COLO668 (cell line): Measurements from ENCODE around the gene MAPK13.
A peak's percentile ranks its signal among the peaks of the same experiment; 100 is the strongest.
"Not testable (repeated sequence)": the region's sequence is repeated elsewhere in the genome, so short reads cannot be mapped to it uniquely, and the experiment has no call there.

Source experiments
- DNase-seq: peaks from one replicate; lab custom pipeline; 2025; ENCODE audit not compliant: unreplicated experiment; lab: John Stamatoyannopoulos, UW

The MAPK13 gene

DNA sequence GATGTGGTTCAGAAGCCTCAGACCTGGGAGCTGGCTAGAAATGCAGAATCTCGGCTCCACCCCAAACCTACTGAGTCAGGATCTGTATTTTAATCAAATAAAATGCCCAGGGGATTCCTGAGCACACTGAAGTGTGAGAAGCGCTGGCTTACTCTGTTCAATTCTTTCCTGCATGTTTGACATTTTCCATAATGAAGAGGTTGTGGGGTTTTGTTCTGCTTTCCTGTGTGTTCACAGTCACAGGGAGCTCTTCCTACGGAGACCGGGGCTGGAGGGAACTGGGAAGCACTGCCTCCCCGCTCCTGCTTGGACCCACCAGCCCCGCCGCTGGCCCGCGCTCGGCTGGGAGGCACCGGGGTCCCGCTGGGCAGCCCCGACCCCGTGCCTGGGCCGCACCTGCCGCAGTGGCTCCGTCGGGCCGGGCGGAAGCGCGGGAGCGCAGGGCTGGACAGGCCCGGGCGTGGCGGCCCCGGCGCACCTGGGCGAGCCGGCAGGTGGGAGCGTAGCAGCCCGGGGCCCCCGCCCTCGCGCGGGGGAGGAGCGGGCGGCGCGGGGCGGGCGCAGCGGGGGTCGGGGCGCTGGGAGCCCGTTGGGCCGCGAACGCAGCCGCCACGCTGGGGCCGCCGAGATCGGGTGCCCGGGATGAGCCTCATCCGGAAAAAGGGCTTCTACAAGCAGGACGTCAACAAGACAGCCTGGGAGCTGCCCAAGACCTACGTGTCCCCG, at the start of gene MAPK13:
TSS of gene MAPK13 (plus strand) at position 573 of the 726 bp plus-strand sequence. CDS start at position 643, 70 bp downstream.
- peak; percentile 86 for DNase-seq

DNA sequence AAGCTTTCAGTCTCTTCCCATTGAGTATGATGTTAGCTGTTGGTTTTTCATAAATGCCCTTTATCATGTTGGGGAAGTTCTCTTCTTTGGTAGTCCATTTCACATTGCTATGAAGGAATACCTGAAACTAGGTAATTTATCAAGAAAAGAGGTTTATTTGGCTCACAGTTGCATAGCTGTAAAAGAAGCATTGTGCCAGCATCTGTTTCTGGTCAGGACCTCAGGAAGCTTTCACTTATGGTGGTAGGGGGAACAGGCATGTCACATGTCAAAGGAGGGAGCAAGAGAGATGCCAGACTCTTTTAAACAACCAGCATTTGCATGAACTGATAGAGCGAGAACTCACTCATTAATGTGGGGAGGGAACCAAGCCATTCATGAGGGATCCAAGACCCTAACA, 48.0 kb upstream of the MAPK13 start:
- no peak for DNase-seq

DNA sequence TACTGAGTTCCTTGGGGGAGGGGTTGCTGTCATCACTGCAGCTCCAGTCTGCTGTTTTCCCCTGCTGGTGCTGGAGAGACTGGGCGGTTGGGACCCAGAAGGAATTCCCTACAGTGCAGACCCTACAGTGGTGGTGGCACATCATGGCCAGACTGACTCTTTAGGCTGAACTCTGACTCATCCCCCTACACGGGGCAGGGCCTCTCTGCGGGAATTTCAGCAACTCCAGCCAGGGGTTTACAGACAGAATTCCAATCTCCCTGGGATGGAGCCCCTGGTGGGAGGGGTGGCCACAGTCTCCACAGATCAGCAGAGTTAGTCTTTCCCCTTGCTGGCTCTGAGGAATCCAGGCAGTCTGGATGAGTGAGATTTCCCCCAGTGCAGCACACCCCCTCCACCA, 46.9 kb upstream of the MAPK13 start:
- DNase-seq: no peak

DNA sequence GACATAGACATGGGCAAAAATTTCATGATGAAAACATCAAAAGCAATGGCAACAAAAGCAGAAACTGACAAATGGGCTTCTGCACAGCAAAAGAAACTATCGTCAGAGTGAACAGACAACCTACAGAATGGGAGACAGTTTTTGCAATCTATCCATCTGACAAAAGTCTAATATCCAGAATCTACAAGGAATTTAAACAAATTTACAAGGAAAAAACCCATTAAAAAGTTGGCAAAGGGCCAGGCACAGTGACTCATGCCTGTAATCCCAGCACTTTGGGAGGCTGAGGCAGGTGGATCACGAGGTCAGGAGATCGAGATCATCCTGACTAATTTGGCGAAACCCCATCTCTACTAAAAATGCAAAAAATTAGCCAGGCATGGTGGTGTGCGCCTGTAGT, 42.1 kb upstream of the MAPK13 start:
- not testable (repeated sequence) for DNase-seq

DNA sequence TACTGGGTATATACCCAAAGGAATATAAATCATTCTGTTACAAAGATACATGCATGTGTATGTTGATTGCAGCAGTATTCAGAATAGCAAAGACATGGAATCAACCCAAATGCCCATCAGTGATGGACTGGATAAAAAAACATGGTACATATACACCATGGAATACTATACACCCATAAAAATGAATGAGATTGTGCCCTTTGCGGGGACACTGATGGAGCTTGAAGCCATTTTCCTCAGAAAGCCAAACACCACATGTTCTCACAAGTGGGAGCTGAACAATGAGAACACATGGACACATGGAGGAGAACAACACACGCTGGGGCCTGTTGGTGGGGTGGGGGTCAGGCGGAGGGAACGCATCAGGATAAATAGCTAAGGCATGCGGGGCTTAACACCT, 41.3 kb upstream of the MAPK13 start:
- DNase-seq: no peak

DNA sequence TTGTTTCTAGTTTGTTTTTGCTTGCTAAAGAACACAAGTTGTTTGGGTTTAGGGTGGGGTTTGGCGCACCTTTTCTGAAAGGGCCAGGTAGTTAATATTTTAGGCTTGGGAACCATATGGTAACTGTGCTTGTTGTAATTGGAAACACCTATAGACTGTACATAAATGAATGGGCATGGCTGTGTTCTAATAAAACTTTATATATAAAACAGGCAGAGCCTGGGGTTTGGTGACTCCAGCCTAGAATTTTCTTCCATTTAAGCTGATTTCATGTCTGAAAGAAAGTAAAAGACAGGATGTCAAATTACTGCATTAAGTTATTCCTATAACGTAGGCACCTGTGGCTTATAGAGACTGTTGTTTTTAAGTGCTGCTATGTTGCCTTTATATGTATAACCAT, 36.1 kb upstream of the MAPK13 start:
- DNase-seq: no peak

DNA sequence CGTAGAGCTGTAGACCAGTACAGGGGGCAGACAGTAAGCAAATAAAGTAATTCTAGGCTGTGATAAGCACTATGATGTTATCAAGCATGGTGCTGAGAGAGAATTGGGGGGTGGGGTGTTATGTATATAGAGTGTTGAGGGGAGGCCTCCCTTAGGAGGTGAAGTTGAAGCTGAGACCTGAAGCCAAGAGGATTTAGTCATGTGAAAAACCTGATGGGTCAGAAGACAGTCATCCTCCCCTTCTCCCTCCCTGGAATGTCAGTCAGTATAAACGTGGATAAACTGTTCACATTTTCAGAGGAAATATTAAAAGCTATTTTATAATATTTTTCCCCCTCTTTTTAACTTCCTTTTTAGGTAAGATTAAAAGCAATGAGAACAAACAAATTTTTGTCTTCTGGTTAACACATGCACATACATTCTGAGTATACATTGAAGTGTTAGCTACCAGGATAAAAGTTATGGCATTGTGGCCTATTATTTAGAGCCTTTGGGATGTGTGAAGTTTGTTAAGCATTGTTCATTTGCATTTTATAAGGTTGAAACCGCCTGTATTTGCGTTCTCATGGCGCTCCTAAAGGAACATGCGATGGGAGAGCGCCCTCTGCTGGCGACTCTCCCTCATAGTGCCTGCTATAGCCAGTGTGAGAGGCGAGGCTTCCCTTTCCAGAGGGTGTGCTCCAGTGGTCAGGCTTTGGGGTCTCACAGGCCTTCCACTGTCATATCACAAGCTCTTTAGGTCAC, 35.4 kb upstream of the MAPK13 start:
- DNase-seq: peak; percentile 77

DNA sequence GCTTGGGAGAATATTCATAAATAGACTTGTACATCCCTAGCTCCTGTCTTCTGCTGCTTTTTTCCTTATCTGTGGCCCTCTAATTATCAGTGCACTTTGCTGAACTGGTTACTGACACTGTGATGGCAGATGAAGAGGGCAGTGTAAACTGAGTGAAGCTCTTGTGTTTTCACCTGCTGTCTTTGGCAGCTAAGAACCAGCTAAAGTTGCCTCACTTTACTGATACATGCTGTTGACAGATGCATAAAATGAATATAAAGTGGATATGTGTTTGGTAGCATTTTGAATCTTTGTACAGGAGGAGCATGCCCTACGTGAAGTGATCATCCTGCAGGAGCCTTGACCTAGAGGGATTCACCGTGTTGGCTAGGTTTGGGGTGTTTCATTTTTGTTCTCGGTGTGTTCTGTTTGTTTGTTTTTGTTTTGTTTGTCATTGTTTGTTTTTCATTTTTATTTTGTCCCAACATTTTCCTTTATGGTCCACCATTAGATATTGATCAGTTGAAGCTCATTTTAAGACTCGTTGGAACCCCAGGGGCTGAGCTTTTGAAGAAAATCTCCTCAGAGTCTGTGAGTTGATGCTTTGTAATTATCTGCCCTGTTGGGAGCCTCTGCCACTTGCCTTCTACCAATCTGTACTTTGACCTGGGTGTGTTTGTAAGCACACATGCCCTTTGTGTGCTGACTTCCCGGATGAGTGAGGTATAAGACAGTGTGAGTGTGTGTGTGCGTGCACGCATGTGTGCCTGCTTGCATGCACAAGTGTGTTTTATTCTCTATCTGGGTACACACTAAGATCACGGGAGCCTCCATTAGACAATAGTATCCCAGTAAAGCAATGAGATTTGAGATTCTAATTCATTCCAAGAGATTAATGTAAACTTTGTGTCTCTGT, 34.6 kb upstream of the MAPK13 start:
- DNase-seq: peak; percentile 59

DNA sequence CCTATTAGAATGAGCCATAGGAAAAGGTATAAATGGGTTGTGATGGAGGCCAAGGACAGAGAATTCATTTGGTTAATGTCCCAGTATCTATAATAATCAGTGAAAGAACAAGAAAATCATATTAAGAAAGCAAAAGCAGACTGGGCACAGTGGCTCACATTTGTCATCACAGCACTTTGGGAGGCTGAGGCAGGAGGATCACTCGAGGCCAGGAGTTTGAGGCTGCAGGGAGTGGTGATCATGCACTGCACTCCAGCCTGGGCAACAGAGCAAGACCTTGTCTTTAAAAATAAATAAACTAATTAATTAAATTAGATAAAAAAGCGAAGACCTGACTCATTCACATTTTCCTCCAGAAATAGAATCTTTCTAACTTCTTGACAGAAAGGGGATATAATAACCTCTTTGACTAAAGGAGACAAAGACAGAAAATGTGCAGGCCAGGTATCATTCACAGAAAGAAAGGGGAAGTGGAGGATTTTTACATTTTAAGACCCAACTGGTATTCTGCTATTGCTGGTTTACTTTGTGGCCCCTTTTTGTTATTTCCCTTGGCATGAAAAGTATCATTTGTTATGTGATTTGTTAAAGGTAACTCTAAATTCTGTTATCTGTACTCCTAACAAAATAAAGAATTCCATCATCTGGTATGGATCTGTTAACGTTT, 31.9 kb upstream of the MAPK13 start:
- DNase-seq: no peak

DNA sequence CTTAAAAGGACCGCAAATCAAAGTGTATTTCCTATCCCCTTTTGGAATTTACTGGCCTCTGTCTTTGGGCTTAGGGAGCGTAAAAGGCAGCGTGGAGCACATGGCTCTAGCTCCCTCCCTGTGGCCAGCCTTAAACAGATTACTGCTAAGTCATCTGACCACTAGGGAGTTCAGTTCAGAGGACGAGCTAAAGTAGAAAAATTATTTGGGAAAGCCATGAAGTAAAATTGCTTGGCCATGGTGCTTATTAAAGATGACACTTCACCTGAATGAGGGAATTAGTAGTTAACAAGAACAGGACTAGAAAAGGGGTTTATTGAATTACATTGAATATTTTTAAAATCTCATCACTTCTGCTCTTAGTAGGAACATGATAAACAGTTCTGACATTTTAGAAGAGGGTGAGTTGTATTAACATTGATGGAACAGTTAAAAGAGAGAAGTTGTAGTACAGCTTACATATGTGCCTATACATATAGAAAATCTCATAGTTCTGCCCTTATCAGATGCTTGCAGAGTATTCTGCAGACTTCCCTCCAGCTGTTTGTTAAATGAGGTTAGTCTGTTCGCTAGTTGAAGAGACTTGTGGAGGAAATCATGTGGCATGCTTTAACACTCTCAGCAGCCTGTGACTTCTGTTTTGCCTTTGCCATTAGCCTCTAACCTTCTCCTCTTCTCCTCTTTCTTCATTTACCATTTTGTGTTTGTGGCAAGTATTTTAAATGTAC, 31.2 kb upstream of the MAPK13 start:
- no peak for DNase-seq

DNA sequence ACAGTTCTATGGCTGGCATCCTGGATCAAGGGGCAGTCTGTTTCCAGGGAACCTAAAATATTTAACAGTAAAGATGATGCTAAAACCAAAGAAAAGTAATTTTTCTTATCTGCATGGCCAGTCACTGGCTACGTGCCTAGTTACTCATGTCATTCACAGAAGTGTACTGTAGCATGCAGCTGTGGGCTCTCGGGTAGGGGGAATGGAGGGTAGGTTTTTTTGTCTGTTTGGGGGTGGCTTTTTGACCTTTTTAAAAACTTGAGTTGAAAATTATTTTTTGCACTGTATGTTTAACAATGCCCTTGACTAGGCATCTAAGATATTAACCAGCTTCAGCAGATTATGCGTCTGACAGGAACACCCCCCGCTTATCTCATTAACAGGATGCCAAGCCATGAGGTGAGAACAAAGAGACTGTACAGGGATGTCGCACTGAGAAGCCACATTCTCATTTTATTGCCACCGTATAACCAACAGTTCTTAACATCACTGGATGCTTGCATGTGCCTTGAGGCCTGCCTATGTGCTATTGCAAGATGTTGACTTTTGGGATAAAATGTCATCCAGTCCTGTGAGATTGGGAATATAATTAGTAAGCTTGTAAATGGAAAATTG, 30.3 kb upstream of the MAPK13 start:
- DNase-seq: no peak

DNA sequence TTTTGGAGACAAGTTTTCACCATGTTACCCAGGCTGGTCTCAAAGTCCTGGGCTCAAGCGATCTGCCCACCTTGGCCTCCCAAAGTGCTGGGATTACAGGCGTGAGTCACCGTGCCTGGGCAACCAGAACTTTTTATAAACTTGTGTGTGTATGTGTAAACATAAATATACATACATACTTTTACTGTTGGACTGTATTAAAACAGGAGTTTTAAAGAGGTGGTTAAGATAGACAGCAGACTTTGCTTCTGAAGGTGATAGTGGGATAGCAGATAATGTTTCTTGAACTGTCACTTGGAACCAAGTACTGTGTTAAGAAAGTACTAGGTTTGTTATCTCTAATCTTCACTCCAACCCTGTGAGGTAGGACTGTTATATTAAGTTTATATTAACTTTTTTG, 28.6 kb upstream of the MAPK13 start:
- DNase-seq: no peak

DNA sequence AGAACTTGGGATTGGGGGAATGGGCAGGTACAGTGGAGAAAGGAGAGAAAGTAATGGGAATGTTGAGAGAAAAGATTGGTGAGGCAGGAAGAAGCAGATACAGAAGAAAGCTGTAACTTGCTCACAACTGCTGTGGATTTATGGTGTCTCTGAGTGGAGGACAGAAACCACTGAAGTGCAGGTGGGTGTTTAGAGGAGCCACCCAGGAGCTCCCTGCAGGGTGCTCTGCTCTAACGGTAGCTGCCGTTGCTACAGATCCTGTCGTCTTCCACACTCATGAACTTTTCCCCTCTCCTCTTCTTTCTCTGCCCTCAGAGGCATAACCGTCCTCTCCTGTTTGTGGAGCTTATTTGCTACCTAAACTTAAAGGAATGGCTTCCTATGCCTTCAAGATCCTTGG, 27.5 kb upstream of the MAPK13 start:
- DNase-seq: no peak

DNA sequence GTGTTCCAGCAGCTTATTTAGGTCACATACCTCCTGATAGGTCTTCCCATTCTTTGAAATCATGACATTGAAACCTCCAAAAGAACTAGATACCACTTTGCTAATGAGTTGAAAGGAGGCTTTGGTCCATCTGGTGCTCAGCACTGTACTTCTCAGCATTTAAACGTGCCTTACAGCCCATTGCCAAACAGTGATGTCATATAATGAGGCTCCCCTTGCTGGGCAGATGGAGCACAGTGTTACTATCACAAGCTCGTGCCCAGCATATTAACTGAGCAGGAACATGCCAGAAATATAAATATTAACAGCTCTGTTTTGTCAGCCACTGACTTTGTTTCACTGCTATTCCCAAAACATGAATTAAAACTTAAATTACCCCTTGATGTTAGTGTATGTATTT, 25.5 kb upstream of the MAPK13 start:
- no peak for DNase-seq

DNA sequence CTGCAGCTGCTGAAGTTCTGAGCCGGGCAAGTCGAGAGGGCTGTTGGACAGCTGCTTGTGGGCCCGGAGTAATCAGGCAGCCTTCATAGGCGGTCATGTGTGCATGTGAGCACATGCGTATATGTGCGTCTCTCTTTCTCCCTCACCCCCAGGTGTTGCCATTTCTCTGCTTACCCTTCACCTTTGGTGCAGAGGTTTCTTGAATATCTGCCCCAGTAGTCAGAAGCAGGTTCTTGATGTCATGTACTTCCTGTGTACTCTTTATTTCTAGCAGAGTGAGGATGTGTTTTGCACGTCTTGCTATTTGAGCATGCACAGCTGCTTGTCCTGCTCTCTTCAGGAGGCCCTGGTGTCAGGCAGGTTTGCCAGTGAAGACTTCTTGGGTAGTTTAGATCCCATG, 21.2 kb upstream of the MAPK13 start:
- DNase-seq: no peak

DNA sequence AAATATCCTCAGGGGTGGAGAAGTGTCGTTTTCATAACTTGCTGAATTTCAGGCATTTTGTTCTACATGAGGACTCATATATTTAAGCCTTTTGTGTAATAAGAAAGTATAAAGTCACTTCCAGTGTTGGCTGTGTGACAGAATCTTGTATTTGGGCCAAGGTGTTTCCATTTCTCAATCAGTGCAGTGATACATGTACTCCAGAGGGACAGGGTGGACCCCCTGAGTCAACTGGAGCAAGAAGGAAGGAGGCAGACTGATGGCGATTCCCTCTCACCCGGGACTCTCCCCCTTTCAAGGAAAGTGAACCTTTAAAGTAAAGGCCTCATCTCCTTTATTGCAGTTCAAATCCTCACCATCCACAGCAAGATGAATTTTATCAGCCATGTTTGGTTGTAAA, 20.3 kb upstream of the MAPK13 start:
- no peak for DNase-seq

DNA sequence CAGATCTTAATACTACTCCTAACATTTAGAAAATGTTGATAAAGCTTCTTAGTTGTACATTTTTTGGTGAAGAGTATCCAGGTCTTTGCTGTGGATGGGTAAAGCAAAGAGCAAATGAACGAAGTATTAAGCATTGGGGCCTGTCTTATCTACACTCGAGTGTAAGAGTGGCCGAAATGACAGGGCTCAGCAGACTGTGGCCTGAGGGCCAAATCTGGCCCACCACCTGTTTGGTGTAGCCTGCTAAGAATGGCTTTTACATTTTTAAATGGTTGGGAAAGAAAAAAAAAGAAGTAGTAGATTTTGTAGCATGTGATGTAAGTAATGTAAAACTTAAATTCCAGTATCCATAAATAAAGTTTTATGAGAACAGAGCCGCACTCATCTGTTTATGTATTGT, 19.4 kb upstream of the MAPK13 start:
- DNase-seq: no peak

DNA sequence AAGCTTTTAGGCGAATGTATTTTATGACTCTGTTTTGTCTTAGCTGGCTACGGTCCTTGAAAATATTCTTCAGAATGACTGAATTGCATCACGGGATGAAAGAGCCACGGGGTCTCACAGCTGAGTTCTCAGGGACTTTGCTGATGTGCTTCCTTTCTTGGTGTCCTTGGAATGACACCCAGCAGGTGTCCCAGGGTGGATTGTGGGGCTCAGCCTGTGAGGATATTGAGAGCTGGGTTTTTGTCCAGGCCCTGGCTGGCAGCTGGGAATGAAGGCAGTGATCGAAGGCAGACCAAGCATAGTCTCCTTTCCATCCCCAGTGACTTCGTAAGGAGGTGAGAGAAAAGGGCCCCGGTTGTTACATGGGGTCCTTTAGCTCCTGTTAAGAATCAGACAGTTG, 18.8 kb upstream of the MAPK13 start:
- no peak for DNase-seq

DNA sequence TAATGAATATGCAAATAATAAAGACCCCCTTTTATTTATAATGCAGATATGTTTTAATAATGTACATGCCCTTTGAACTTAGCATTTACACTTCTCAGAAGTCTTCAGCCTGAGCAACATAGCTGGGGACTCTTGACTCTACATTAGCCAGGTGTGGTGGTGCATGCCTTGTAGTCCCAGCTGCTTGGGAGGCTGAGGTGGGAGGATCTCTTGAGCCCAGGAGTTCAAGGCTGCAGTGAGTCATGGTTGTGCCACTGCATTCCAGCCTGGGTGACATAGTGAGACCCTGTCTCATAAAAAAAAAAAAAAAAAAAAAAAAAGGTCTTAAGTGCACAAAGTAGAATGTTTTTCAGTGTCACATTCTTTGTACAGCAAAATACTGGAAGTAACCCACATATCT, 17.3 kb upstream of the MAPK13 start:
- DNase-seq: no peak

DNA sequence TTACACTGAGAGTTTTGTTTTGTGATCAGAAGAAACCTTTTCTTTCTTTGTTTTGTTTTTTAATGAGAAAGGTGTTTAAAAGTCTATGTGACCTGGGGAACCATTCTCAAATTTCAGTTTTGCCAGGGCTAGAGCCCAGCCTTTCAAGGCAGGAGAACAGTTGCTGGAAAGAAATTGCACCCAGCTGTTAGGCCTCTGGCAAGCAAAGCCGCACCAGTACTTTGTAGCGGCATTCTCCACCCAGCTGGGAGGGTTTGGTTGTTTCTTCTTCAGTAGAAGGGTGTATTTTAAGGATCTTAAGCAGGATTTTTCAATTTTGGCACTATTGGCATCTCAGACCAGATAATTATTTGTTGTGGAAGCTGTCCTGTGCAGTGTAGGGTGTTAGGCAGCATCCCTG, 16.6 kb upstream of the MAPK13 start:
- no peak for DNase-seq
